Liver (tissue), 9 donors: Measurements from ENCODE around the gene TIAM2. TPM values are rescaled to one million over a fixed set of nuclear protein-coding genes. Genes with fewer than 3 reads are reported as not detected.

Experiments used
- DNase-seq: peaks from one replicate; pipeline ENCODE4 v3.0.0-alpha.2; 2017; ENCODE audit warnings: low spot score
- H3K27ac ChIP-seq, 2 donors: one replicate each; pipeline ENCODE4 v1.7.0; 2013; ENCODE audit warnings: inconsistent platforms in 2 of 2, low read length in 2 of 2, control low read depth in 1 of 2, low read depth in 1 of 2, mild to moderate bottlenecking in 1 of 2
- H3K27me3 ChIP-seq, 4 donors: one replicate each; pipeline versions ENCODE4 v1.6.1 to v1.7.0; 2013; ENCODE audit warnings: low read length in 3 of 4, inconsistent platforms in 1 of 4, mild to moderate bottlenecking in 1 of 4, moderate library complexity in 1 of 4; ENCODE audit not compliant: control insufficient read depth in 4 of 4, insufficient read depth in 4 of 4
- H3K36me3 ChIP-seq, 4 donors: one replicate each; pipeline versions ENCODE4 v1.6.1 to v1.7.0; 2013; ENCODE audit warnings: low read length in 3 of 4, mild to moderate bottlenecking in 3 of 4, low read depth in 1 of 4, moderate library complexity in 1 of 4; ENCODE audit not compliant: control insufficient read depth in 4 of 4, insufficient read depth in 3 of 4
- H3K4me1 ChIP-seq, 4 donors: one replicate each; pipeline versions ENCODE4 v1.6.1 to v1.7.0; 2013; ENCODE audit warnings: low read length in 3 of 4, mild to moderate bottlenecking in 3 of 4, moderate library complexity in 1 of 4; ENCODE audit not compliant: control insufficient read depth in 4 of 4, insufficient read depth in 4 of 4
- H3K4me3 ChIP-seq, 3 donors: one replicate each; pipeline versions ENCODE4 v1.6.1 to v1.7.0; 2013; ENCODE audit warnings: low read length in 3 of 3, control low read depth in 1 of 3, low read depth in 1 of 3, mild to moderate bottlenecking in 1 of 3
- H3K9ac ChIP-seq, 2 donors: one replicate each; pipeline ENCODE4 v1.7.0; 2013; ENCODE audit warnings: low read length in 2 of 2, mild to moderate bottlenecking in 2 of 2, moderate library complexity in 2 of 2, control low read depth in 1 of 2, low read depth in 1 of 2
- H3K9me3 ChIP-seq, 4 donors: one replicate each; pipeline versions ENCODE4 v1.6.1 to v1.7.0; 2013; ENCODE audit warnings: low read length in 3 of 4; ENCODE audit not compliant: control insufficient read depth in 4 of 4
- EGR1 ChIP-seq, 2 donors: IDR thresholded peaks; 2 replicates each; pipeline ENCODE4 v1.6.1; 2016 to 2018; ENCODE audit warnings: antibody characterized with exemption in 2 of 2, low read depth in 2 of 2
- FOXA2 ChIP-seq: IDR thresholded peaks from 2 replicates; pipeline ENCODE4 v1.6.1; 2016; ENCODE audit warnings: antibody characterized with exemption
- GABPA ChIP-seq, 2 donors: IDR thresholded peaks in 1 of 2; conservative IDR thresholded peaks in 1 of 2; 2 replicates each; pipeline ENCODE4 v1.6.1; 2016; ENCODE audit warnings: antibody characterized with exemption in 2 of 2, mild to moderate bottlenecking in 1 of 2, moderate library complexity in 1 of 2
- HNF4A ChIP-seq, 2 donors: conservative IDR thresholded peaks; 2 replicates each; pipeline ENCODE4 v1.6.1; 2016; ENCODE audit warnings: antibody characterized with exemption in 2 of 2, mild to moderate bottlenecking in 2 of 2
- JUND ChIP-seq, 2 donors: IDR thresholded peaks; 2 replicates each; pipeline ENCODE4 v1.6.1; 2016; ENCODE audit warnings: antibody characterized with exemption in 2 of 2
- NR2F2 ChIP-seq: IDR thresholded peaks from 2 replicates; pipeline ENCODE4 v1.6.1; 2016; ENCODE audit warnings: antibody characterized with exemption
- RAD21 ChIP-seq, 2 donors: IDR thresholded peaks; 2 replicates each; pipeline ENCODE4 v1.6.1; 2016; ENCODE audit warnings: antibody characterized with exemption in 2 of 2, mild to moderate bottlenecking in 2 of 2
- RXRA ChIP-seq, 2 donors: IDR thresholded peaks; 2 replicates each; pipeline ENCODE4 v1.6.1; 2017 to 2018; ENCODE audit warnings: antibody characterized with exemption in 2 of 2, mild to moderate bottlenecking in 1 of 2
- SP1 ChIP-seq: IDR thresholded peaks from 2 replicates; pipeline ENCODE4 v1.6.1; 2018; ENCODE audit warnings: antibody characterized with exemption, mild to moderate bottlenecking
- TAF1 ChIP-seq: conservative IDR thresholded peaks from 2 replicates; pipeline ENCODE4 v1.6.1; 2016; ENCODE audit warnings: antibody characterized with exemption, mild to moderate bottlenecking
- WGBS: extraction: QIAGEN DNeasy Blood & Tissue Kit; methylation state at CpG from one replicate; pipeline ENCODE4 v1.1.7; 2013; 5-methylcytosine and 5-hydroxymethylcytosine counted together
- polyA plus RNA-seq, 2 donors: library from polyadenylated mRNA; stranded (reverse) in 1 of 2; unstranded in 1 of 2; fragments of 200-250 nt in 1 of 2; fragments of >200 nt in 1 of 2; fragmentation: Nextera tagmentation in 1 of 2; extraction: Ambion mirVana in 1 of 2; gene quantifications; one replicate each; pipeline versions ENCODE4 v1.2.1 to v1.2.3, GENCODE V29; 2013 to 2015
- total RNA-seq, 2 donors: library from RNA; depleted of rRNA; stranded (reverse); fragments of >200 nt; gene quantifications; one replicate each; pipeline ENCODE4 v1.2.3, GENCODE V29; 2014
- TF ChIP-seq, protein P1 (sequence below): IDR thresholded peaks from 2 replicates; pipeline ENCODE4 v1.6.1; 2016; ENCODE audit warnings: antibody characterized with exemption
- TF ChIP-seq, protein P2 (sequence below): IDR thresholded peaks from 2 replicates; pipeline ENCODE4 v1.6.1; 2016; ENCODE audit warnings: antibody characterized with exemption
- TF ChIP-seq, protein P3 (sequence below): IDR thresholded peaks from 2 replicates; pipeline ENCODE4 v1.6.1; 2016; ENCODE audit warnings: antibody characterized with exemption
- TF ChIP-seq, protein P4 (sequence below): fragments of 150-350 bp; IDR thresholded peaks from 2 replicates; pipeline ENCODE4 v1.5.1; 2017; ENCODE audit warnings: improper control_type of control experiment, low read depth, low read length; ENCODE audit not compliant: missing input control
- donor health status: healthy.
- donor health status: healthy.
- donor health status: healthy.
- donor health status: healthy.
- donor health status: healthy.

TIAM2 gene
- total and polyA plus RNA-seq, 4 donors = 0.62 to 3.7 (median 2.4) TPM

DNA sequence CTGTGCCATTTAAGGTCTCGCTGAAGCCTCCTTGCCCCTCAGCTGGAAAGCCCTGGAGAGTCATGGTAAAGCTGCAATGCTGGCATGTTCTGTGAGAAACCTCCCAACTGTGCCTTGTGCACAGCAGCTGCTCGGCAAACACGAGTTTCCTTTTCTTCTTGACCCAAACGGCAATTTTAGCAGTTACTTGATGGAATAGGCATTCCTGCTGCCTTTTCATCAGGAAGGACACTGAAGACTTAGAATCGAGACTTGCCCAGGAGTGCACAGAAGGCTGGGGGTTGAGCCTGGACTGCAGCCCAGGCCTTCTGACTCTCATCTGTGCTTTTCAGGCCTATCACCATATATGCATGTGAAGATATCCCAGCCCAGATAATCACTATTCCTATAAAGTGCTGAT is 240.0 kb downstream of the TIAM2 start (continued):
- TF ChIP-seq, protein P1, sequence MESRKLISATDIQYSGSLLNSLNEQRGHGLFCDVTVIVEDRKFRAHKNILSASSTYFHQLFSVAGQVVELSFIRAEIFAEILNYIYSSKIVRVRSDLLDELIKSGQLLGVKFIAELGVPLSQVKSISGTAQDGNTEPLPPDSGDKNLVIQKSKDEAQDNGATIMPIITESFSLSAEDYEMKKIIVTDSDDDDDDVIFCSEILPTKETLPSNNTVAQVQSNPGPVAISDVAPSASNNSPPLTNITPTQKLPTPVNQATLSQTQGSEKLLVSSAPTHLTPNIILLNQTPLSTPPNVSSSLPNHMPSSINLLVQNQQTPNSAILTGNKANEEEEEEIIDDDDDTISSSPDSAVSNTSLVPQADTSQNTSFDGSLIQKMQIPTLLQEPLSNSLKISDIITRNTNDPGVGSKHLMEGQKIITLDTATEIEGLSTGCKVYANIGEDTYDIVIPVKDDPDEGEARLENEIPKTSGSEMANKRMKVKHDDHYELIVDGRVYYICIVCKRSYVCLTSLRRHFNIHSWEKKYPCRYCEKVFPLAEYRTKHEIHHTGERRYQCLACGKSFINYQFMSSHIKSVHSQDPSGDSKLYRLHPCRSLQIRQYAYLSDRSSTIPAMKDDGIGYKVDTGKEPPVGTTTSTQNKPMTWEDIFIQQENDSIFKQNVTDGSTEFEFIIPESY = no peak
- TF ChIP-seq, protein P2, sequence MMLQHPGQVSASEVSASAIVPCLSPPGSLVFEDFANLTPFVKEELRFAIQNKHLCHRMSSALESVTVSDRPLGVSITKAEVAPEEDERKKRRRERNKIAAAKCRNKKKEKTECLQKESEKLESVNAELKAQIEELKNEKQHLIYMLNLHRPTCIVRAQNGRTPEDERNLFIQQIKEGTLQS = no peak
- TF ChIP-seq SP1 (no peak), HNF4A (conservative IDR thresholded peaks at IDR 0.05) (no peak), GABPA (IDR thresholded peaks at IDR 0.05 in 1 of 2, conservative IDR thresholded peaks at IDR 0.05 in 1 of 2) (no peak), FOXA2 (no peak), TAF1 (no peak), RXRA (IDR thresholded peaks at IDR 0.05) (no peak)
- TF ChIP-seq, protein P3, sequence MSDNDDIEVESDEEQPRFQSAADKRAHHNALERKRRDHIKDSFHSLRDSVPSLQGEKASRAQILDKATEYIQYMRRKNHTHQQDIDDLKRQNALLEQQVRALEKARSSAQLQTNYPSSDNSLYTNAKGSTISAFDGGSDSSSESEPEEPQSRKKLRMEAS = no peak

DNA sequence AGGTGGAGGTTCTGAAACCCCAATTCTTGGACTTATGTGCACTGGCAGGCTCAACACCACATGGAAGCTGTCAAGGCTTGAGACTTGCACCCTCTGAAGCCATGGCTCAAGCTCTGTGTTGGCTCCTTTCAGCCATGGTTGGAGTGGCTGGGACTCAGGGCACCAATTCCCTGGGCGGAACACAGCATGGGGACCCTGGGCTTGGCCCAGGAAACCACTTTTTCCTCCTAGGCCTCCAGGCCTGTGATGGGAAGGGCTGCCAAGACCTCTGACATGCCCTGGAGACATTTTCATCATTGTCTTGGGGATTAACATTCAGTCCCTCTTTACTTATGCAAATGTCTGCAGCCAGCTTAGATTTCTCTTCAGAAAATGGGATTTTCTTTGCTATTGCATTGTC is 242.5 kb downstream of the TIAM2 start:
- Histone ChIP-seq H3K27me3 (no peaks in the 10 kb centered on the region), H3K4me3 (no peak overlapping the region), H3K9ac (no peak overlapping the region), H3K36me3 (no peaks in the 10 kb centered on the region), H3K27ac (no peak overlapping the region), H3K9me3 (no peaks in the 10 kb centered on the region), H3K4me1 (no peaks in the 10 kb centered on the region)
- 93% methylated on average over 1 of the region's 1 CpG for WGBS
- no peak for DNase-seq
- no peak for TF ChIP-seq SP1
- TF ChIP-seq, protein P1 = no peak
- no peak for TF ChIP-seq JUND (IDR thresholded peaks at IDR 0.05)
- no peak for TF ChIP-seq RAD21 (IDR thresholded peaks at IDR 0.05)
- TF ChIP-seq, protein P4, sequence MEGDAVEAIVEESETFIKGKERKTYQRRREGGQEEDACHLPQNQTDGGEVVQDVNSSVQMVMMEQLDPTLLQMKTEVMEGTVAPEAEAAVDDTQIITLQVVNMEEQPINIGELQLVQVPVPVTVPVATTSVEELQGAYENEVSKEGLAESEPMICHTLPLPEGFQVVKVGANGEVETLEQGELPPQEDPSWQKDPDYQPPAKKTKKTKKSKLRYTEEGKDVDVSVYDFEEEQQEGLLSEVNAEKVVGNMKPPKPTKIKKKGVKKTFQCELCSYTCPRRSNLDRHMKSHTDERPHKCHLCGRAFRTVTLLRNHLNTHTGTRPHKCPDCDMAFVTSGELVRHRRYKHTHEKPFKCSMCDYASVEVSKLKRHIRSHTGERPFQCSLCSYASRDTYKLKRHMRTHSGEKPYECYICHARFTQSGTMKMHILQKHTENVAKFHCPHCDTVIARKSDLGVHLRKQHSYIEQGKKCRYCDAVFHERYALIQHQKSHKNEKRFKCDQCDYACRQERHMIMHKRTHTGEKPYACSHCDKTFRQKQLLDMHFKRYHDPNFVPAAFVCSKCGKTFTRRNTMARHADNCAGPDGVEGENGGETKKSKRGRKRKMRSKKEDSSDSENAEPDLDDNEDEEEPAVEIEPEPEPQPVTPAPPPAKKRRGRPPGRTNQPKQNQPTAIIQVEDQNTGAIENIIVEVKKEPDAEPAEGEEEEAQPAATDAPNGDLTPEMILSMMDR = no peak
- TF ChIP-seq NR2F2 = no peak
- TF ChIP-seq EGR1 (IDR thresholded peaks at IDR 0.05; ENCODE audit: low read depth in 2 of 2) = no peak
- no peak for TF ChIP-seq RXRA (IDR thresholded peaks at IDR 0.05)
- TF ChIP-seq, protein P2 = no peak
- no peak for TF ChIP-seq TAF1
